IPS DF 19.7 (cell line): ENCODE measurements around the gene NUBP2.

Experiments used
- DNase-seq: peaks from one replicate; pipeline ENCODE4 v3.0.0-alpha.2; 2013; ENCODE audit warnings: low read depth, low spot score

The NUBP2 gene

DNA sequence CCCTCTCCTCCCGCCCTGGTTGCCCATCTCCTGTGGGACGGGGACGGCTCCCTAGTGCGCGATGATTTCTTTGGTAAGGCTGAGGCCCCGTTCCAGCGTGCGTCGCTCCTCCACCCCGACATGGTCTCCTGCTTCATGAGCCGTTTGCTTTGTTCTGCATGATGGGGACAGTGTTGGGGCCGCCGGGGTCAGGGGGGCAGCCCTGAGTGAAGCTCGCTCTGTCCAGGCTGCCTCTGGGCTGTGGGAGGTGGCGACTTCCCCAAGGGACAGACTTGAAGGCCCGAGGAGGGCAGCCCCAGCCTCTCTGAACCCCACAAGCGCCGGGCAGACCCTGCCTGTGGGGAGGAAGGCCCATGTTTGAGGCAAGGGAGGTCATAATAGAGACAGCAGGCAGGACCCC, 23.8 kb upstream of the NUBP2 start:
- no peak for DNase-seq

DNA sequence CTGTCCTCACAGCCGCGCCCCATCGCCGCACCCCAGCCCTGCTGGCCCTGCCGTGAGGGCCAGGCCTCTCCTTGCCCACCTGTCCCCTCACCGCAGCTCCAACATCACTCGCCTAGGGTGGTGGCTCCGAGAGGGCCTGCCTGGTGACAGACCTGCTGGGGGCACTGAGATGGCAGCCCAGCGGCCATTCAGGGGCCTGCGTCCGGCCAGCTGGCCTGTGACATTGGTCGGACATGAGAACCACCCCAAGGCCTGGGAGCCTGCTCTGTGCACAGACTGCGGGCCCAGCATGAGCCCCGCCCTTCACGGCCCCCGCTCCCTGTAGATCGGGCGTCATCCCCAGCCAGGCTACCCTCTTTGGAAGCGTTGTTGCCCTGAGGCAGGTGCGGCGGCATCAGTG, 23.2 kb upstream of the NUBP2 start:
- DNase-seq = no peak

DNA sequence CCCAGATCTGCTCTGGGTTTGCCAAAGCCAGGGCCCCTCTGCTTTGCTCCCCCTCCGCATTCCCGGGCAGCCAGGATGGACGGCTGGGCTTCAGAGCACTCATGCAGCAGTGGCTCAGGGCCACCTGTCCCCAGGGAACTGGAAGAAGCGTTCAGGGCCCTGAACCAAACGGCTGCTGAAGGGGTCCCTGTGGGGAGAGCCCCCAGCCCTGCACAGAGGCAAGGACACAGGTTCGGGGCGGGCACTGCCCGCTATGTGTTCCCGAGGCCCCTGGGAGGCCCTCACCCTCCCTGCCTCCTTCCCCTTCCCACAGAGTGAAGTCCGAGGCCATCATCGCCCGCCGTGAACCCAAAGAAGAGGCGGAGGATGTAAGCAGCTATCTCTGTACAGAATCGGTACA, 21.8 kb upstream of the NUBP2 start:
- DNase-seq = no peak

DNA sequence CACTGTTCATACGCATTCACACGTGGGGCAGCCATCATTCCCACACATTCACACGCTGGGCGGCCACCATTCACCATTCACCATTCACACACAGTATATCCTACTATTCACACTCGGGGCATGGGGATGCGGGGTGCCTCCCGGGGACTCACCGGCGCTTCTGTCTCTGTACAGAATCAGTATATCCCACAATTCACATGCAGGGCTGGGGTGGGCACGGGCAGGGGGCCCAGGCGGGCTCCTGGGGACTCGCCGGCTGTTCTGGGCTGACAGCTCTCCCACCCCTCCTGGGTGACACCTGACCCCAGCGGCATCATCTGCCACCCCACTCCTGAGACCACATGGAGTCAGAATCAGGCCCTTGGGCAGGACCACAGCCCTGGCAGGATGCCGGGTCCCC, 21.0 kb upstream of the NUBP2 start:
- DNase-seq = no peak

DNA sequence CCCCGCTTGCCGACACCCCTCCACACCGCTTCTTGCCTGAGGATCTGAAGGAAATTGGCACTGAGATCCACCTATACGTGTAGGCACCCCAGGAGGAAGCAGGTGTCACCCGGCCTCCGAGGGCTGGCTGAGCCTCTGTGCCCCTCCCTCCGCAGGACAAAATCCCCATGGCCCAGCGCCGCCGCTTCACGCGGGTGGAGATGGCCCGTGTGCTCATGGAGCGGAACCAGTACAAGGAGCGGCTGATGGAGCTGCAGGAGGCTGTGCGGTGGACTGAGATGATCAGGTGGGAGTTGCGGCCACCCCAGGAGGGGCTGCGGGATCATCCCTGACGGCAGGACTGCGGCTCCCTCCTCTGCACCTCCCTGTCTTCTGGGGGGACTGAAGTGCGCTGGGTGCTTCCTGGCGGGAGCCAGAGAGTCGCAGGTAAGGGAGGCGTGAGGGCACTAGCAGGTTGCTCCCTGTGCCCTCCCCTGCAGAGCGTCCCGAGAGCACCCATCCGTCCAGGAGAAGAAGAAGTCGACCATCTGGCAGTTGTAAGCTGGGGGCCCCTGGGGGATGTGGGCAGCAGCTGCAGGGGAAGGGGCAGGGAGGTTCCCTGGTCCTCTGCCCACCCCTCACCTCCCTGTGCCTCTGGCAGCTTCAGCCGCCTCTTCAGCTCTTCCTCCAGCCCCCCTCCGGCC, 20.4 kb upstream of the NUBP2 start:
- DNase-seq = no peak

DNA sequence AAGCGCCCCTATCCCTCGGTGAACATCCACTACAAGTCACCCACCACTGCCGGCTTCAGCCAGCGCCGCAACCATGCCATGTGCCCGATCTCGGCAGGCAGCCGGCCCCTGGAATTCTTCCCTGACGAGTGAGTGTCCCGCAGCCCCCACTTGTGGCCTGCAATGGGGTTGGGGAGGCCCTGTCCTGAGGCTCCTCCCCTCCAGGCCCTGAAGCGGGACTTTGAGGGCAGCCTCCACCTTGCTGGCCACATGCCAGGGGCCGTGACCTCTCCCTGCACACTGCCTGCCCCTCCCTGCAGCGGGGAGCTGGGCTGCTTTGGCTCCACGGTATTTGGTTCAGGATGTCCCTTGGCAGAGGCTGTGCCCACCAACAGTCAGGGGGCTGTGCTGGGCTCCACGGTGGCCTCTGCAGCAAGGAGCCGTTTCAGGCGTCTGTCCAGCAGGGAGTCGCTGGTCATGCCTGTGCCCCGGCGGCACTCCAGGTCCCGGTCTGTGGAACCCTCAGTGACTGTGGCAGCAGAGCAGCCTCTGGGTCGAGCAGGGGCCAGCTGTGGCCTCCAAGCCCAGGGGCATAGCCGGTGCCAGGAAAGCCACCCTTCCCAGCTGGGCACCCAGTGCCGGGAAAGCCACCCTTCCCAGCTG, 19.8 kb upstream of the NUBP2 start:
- DNase-seq = no peak

DNA sequence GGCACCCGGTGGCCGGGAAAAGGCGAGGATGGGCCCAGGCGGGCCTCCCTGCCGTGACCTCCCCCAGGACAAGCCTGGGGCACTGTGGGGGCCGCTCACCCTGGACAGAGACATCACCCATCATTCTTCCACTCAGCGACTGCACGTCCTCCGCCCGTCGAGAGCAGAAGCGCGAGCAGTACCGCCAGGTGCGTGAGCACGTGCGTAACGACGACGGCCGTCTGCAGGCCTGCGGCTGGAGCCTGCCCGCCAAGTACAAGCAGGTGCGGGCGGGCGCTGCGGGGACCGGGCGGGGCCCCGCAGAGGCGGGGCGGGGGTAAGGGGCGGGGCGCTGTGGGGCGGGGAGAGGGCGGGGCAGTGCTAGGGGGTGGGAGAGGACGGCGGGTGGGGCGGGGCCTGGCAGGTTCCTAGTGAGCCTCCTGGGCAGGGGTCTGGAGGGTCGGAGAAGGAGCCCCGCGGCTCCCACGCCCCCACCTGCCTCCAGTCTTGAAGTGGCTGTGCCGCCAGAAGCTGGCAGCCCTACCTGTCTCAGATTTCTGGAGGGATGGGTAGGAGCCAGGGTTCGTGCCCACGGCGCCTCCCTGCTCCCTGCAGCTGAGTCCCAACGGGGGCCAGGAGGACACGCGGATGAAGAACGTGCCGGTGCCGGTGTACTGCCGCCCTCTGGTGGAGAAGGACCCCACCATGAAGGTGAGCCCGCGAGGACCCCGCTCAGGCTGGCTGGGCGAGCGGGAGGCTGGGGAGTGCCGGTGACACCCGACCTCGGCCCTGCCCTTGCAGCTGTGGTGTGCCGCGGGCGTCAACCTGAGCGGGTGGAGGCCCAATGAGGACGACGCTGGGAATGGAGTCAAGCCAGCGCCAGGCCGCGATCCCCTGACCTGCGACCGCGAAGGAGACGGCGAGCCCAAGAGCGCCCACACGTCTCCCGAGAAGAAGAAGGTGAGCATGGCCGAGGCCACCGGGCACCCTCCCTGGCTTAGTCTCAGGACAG, 18.9 kb upstream of the NUBP2 start:
- DNase-seq = no peak

DNA sequence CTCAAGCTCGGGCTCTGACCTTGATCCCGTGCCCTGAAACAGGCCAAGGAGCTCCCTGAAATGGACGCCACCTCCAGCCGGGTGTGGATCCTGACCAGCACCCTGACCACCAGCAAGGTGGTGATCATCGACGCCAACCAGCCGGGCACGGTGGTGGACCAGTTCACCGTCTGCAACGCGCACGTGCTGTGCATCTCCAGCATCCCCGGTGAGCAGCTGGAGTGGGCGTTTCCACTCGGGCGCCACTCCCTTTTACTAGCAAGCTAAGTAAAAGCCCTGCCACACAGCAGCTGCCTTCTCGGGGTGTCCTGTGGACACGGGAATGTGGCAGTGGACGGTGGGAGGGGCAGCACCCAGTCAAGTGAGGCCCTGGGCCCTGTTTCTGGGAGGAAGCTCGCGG, 17.8 kb upstream of the NUBP2 start:
- no peak for DNase-seq

DNA sequence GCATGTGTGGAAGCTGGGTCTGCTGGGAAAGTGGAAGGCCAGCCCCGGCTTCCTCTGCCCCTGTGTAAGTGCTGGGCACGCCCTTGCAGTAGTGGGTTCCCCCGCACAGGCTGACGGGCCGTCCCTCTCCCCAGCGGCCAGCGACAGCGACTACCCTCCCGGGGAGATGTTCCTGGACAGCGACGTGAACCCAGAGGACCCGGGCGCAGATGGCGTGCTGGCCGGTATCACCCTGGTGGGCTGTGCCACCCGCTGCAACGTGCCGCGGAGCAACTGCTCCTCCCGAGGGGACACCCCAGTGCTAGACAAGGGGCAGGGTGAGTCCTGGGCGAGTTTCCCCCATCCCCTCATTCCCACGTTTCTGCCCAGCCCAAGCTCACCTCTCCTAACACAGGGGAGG, 16.9 kb upstream of the NUBP2 start:
- DNase-seq = no peak

DNA sequence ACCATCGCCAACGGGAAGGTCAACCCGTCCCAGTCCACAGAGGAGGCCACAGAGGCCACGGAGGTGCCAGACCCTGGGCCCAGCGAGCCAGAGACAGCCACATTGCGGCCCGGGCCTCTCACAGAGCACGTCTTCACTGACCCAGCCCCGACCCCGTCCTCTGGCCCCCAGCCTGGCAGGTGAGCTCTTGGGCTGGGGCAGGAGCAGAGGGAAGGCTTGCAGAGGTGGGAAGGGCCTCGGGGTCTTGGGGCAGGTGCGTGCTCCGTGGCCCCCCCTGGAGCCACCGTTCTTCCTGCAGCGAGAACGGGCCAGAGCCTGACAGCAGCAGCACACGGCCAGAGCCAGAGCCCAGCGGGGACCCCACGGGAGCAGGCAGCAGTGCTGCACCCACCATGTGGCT, 16.5 kb upstream of the NUBP2 start:
- DNase-seq = no peak

DNA sequence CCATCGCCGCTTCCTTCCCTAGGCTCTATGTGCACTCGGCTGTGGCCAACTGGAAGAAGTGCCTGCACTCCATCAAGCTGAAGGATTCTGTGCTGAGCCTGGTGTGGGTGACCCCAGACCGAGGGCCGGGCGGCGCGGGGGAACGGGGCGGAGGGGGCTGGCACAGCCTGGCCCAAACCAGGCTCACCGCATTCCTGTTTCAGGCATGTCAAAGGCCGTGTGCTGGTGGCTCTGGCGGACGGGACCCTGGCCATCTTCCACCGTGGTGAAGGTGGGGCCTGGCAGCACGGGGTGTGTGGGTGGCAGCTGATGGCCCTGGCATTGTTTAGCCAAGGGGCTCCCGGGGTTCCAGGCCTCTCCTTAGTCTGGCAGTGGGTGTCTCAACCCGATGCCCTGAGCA, 16.1 kb upstream of the NUBP2 start:
- DNase-seq = no peak

DNA sequence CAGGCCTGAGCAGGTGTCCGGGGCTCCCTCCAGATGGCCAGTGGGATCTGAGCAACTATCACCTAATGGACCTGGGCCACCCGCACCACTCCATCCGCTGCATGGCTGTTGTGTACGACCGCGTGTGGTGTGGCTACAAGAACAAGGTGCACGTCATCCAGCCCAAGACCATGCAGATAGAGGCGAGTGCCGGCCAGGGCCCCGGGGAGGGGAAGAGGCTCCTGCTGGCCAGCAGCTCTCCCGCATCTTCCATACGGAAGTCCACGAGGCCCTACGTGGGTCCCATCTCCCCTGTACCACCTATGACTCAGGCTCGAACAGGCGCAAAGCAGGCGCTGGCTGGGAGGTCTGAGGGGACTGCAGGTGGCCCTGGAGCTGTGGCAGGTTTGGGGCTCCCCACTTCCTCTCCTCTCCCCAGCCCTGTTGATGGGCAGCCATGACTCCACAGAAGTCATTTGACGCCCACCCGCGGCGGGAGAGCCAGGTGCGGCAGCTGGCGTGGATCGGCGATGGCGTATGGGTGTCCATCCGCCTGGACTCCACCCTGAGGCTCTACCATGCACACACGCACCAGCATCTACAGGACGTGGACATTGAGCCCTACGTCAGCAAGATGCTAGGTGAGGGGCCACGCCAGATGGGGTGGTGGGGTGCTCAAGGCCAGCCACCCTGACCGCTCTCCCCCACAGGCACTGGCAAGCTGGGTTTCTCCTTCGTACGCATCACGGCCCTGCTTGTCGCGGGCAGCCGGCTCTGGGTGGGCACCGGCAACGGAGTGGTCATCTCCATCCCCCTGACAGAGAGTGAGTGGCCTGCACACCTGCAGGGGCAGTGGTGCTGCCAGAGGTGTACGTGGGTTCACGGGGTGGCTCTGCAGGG, 15.4 kb upstream of the NUBP2 start:
- DNase-seq = no peak

DNA sequence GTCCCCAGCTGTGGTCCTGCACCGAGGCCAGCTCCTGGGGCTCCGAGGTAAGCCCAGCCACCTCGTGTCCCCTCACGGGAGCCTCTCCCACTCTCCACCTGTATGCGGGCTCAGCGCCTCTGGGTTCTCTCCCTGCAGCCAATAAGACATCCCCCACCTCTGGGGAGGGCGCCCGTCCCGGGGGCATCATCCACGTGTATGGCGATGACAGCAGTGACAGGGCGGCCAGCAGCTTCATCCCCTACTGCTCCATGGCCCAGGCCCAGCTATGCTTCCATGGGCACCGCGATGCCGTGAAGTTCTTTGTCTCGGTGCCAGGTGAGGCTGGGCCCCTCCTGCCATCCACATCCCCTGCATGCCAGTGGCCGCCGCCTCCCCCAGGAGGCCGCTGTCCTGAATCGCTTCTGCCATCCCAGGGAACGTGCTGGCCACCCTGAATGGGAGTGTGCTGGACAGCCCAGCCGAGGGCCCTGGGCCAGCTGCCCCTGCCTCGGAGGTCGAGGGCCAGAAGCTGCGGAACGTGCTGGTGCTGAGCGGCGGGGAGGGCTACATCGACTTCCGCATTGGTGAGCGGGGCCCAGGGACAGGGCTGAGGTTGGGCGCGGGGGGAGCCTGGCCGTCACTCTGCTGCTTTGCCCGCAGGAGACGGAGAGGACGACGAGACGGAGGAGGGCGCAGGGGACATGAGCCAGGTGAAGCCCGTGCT, 14.5 kb upstream of the NUBP2 start:
- no peak for DNase-seq

DNA sequence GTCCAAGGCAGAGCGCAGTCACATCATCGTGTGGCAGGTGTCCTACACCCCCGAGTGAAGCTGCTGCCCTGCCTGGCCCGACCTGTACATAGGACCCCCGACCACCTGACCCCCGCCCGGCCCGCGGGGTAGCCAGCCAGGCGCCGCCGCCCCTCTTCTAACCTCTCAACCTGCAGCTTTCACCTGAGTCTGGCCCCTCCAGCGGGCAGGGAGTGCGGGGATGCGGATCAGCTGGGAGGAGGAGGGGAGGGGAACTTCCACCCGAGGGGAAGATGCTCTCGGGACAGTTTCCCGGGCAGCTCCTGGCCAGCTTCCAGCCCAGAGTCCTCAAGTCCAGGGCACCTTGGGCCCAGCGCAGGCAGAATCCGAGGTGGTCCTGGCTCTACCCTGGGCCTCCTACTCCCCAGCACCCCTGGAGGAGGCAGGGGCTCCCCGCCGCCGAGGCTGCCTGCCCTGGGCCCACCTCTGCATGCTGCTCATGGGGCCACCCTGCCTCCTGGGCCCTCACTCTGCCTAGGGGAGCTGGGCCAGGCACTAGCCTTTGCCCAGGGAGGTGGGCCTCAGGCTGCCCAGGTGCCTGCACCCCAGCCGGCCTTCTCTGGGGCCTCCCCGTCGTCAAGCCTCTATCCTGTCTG, 13.9 kb upstream of the NUBP2 start:
- no peak for DNase-seq

DNA sequence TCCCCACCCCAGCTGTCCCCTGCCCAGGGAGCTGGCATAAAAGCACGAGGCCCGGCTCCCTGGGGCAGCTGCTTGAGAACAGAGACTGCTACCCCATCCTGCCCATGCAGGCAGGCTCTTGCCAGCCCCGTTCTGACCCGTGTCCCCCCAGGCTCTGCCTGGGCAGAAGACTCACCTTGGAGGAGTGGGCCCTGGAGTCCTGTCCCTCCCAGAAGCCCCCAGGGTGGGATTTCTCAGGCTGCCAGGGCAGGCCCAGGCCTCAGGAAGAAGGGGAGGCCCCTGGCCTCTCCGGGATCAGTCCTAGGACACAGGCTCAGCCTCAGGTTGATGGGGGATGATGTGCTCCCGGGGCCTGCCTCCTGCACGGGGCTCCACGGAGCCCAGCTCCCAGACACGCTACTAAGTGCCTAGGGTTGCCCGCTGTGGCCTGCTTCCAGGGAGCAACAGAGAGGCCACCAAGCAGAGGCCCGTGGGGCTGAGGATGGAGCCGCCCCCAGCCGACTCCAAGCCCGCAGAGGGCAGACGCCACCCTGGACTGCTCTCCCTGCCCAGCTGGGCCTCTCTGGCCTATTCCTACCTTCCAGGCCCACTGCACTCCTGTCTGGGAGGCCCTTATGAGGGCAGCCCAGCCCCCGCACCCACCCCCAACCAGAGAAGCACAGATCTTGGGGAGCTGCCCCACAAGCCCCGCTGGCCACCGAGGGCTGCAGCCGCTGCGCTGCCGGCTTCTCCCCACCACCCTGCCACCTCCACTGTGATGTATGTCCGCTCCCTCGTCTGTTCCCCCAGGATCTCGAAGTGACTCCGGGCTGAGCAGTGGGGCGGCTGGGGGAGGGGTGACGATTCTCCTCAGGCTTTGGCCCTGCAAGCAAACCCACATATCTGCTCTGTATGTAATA, 13.1 kb upstream of the NUBP2 start:
- no peak for DNase-seq

DNA sequence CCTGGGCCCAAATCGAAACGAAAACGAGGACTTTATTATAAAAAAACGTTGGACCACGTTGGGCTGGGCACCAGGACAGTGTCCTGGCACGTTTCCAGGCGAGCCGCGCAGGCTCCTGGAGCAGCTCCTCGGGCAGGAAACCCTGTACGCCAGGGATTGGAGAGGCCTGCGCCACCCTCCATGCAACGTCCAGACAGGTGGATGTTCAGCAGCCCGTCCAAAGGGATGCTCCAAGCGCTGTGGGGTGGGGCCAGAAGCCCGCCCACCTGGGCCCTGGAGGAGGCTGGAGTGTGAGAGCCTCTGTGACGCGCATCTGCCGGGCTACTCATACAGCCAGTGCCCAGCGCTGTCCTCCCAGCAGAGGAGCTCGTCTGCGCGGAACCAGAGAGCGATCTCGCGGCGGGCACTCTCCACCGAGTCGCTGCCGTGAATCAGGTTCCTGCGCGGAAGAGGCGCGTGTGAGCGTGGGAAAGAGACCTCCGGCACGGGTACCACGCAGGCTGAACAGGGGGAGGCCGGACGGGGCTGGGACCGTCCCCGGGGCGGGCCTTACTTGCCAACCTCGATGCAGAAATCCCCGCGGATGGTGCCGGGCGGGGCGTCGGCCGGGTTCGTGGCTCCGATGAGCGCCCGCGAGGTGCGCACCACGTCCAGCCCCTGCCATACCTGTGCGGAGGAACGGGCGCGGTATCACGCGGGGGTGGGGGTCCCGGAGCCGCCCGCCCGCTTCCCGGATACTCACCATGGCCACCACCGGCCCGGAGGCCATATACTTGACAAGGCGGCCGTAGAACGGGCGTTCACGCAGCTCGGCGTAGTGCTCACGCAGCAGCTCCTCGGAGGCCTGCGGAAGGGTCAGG, 12.2 kb upstream of the NUBP2 start:
- no peak for DNase-seq

DNA sequence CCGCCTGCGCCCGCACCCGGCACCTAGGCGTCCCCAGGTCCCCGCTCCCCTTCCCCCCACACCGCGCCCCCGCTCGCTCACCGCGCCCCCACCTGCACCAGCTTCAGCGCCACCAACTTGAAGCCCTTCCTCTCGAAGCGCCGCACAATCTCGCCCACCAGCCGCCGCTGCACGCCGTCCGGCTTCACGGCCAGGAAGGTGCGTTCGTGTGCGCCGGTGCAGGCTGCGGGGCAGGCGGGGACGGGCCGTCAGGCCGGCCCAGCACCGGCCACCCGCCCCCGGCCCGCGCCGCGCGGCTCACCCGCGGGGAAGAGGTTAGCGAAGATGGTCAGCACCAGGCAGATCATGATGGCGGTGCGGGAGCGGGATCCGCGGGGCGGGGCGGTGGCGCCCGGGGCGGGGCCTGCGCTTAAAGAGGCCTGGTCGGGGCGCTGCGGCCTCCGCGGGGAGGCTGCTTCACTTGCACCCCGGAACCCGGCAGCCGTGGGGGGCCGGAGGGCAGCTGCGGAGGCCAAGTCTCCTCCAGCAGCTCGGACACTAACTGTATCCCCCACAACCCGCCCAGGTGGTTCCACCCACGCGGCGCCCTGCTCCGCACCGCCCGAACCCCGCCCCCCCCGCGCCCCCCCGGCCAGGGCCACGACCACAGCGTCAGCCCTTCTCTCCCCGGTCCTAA, 11.4 kb upstream of the NUBP2 start, which contains the start of gene NME3:
TSS of gene NME3 (minus strand) at position 356 of the 676 bp plus-strand sequence. CDS start at position 347, 9 bp downstream.
- no peak for DNase-seq
